IMR-90 (cell line): ENCODE measurements around the gene RNF130. TPM values are rescaled to one million over a fixed set of nuclear protein-coding genes. Genes with fewer than 3 reads are reported as not detected.

Source experiments
- ATAC-seq: fragments of 200-7000 bp; cut with Tn5 transposase; 2 replicates; pipeline ENCODE4 v1.9.1; 2020; ENCODE audit warnings: low read depth, mild to moderate bottlenecking, moderate library complexity
- BruUV-seq: library from RNA; stranded (reverse); fragments of 400-500 nt; replicated peaks from 2 replicates; lab custom pipeline; 2021; lab: Mats Ljungman, UMichigan
- CTCF ChIA-PET: fragments of 300-600 bp; formaldehyde crosslinking; extraction: SDS; loops from one replicate; lab custom pipeline; 2021; ENCODE audit warnings: antibody characterized with exemption; lab: Yijun Ruan, JAX
- POLR2A ChIA-PET: fragments of 300-600 bp; sonication (Branson Sonifier 250); formaldehyde crosslinking; loops from one replicate; lab custom pipeline; 2022; ENCODE audit warnings: antibody characterized with exemption; ENCODE audit not compliant: unreplicated experiment; lab: Charles Lee
- DNase-seq: peaks from one replicate; pipeline ENCODE4 v3.0.0; 2013
- H2AFZ ChIP-seq: replicated peaks from 2 replicates; pipeline ENCODE3; 2013; ENCODE audit warnings: low read length, mild to moderate bottlenecking; ENCODE audit not compliant: poor library complexity
- H2AK5ac ChIP-seq: 2 replicates; pipeline ENCODE4 v1.6.1; 2013; ENCODE audit warnings: low read depth, low read length, inconsistent platforms
- H2AK9ac ChIP-seq: replicated peaks from 2 replicates; pipeline ENCODE3; 2013; ENCODE audit warnings: mild to moderate bottlenecking, low read depth, low read length, moderate library complexity; ENCODE audit not compliant: poor library complexity
- H2BK120ac ChIP-seq: 2 replicates; pipeline ENCODE4 v1.6.1; 2013; ENCODE audit warnings: low read depth, low read length, inconsistent platforms
- H2BK15ac ChIP-seq: 3 replicates; pipeline ENCODE4 v1.6.1; 2013; ENCODE audit warnings: low read depth, low read length, inconsistent platforms
- H2BK20ac ChIP-seq: 2 replicates; pipeline ENCODE4 v1.6.1; 2013; ENCODE audit warnings: low read depth, mild to moderate bottlenecking, inconsistent platforms, low read length, moderate library complexity
- H2BK5ac ChIP-seq: 2 replicates; pipeline ENCODE4 v1.6.1; 2013; ENCODE audit warnings: mild to moderate bottlenecking, low read depth, low read length, inconsistent platforms; ENCODE audit not compliant: poor library complexity, severe bottlenecking
- H3K14ac ChIP-seq: replicated peaks from 2 replicates; pipeline ENCODE4 v1.6.1; 2013; ENCODE audit warnings: low read depth, low read length, inconsistent platforms
- H3K18ac ChIP-seq: 2 replicates; pipeline ENCODE4 v1.6.1; 2013; ENCODE audit warnings: low read depth, low read length, control low read depth
- H3K23ac ChIP-seq: 2 replicates; pipeline ENCODE4 v1.6.1; 2013; ENCODE audit warnings: low read depth, low read length, inconsistent platforms
- H3K27ac ChIP-seq: 2 replicates; pipeline ENCODE4 v1.5.1; 2013; ENCODE audit warnings: mild to moderate bottlenecking, control low read depth, low read length; ENCODE audit not compliant: insufficient read depth
- H3K27me3 ChIP-seq: 2 replicates; pipeline ENCODE4 v1.6.1; 2013; ENCODE audit warnings: low read length; ENCODE audit not compliant: control insufficient read depth, insufficient read depth
- H3K36me3 ChIP-seq: 2 replicates; pipeline ENCODE4 v1.6.1; 2013; ENCODE audit warnings: low read length, mixed read lengths; ENCODE audit not compliant: control insufficient read depth, insufficient read depth
- H3K4ac ChIP-seq: 2 replicates; pipeline ENCODE4 v1.6.1; 2013; ENCODE audit warnings: low read depth, low read length, inconsistent platforms
- H3K4me1 ChIP-seq: 2 replicates; pipeline ENCODE4 v1.6.1; 2013; ENCODE audit warnings: low read length, mixed read lengths; ENCODE audit not compliant: control insufficient read depth, insufficient read depth
- H3K4me2 ChIP-seq: 2 replicates; pipeline ENCODE4 v1.6.1; 2013; ENCODE audit warnings: low read depth, mild to moderate bottlenecking, control low read depth, low read length, moderate library complexity
- H3K4me3 ChIP-seq: 2 replicates; pipeline ENCODE4 v1.5.1; 2013; ENCODE audit warnings: low read depth, mild to moderate bottlenecking, control low read depth, low read length, moderate library complexity; ENCODE audit not compliant: insufficient read depth
- H3K56ac ChIP-seq: 2 replicates; pipeline ENCODE4 v1.6.1; 2013; ENCODE audit warnings: low read length, inconsistent platforms; ENCODE audit not compliant: insufficient read depth; ENCODE audit errors: extremely low read depth
- H3K79me1 ChIP-seq, 2 experiments: 2 replicates each; pipeline ENCODE4 v1.6.1; 2013; ENCODE audit warnings: low read length in 2 of 2, inconsistent platforms in 1 of 2, low read depth in 1 of 2
- H3K9ac ChIP-seq: 2 replicates; pipeline ENCODE4 v1.6.1; 2013; ENCODE audit warnings: low read depth, low read length, control low read depth
- H3K9me1 ChIP-seq: 2 replicates; pipeline ENCODE4 v1.6.1; 2013; ENCODE audit warnings: low read length, inconsistent platforms; ENCODE audit not compliant: insufficient read depth
- H3K9me3 ChIP-seq: 2 replicates; pipeline ENCODE4 v1.6.1; 2013; ENCODE audit warnings: low read length; ENCODE audit not compliant: control insufficient read depth, insufficient read depth
- H4K20me1 ChIP-seq: 2 replicates; pipeline ENCODE4 v1.6.1; 2013; ENCODE audit warnings: low read length, inconsistent platforms; ENCODE audit not compliant: insufficient read depth
- H4K5ac ChIP-seq: 2 replicates; pipeline ENCODE4 v1.6.1; 2013; ENCODE audit warnings: mild to moderate bottlenecking, low read depth, low read length, control low read depth
- H4K8ac ChIP-seq, 2 experiments: 2 replicates each; pipeline ENCODE4 v1.6.1; 2013; ENCODE audit warnings: low read depth in 2 of 2, low read length in 2 of 2, control low read depth in 1 of 2, inconsistent platforms in 1 of 2
- H4K91ac ChIP-seq: 2 replicates; pipeline ENCODE4 v1.6.1; 2013; ENCODE audit warnings: low read depth, low read length, inconsistent platforms; ENCODE audit not compliant: insufficient read depth
- BHLHE40 ChIP-seq: fragments of 150-350 bp; IDR thresholded peaks from 2 replicates; pipeline ENCODE4 v1.6.1; 2016; ENCODE audit warnings: mild to moderate bottlenecking, low read depth, low read length
- CEBPB ChIP-seq: IDR thresholded peaks from 2 replicates; pipeline ENCODE4 v1.6.1; 2012; ENCODE audit warnings: low read depth, low read length, improper control_type of control experiment
- CHD1 ChIP-seq: IDR thresholded peaks from 2 replicates; pipeline ENCODE4 v1.6.1; 2012; ENCODE audit warnings: low read depth, low read length, improper control_type of control experiment
- CTCF ChIP-seq: conservative IDR thresholded peaks from 2 replicates; pipeline ENCODE4 v1.5.1; 2012; ENCODE audit warnings: mild to moderate bottlenecking, low read depth, low read length, improper control_type of control experiment
- FOS ChIP-seq: fragments of 150-350 bp; IDR thresholded peaks from 2 replicates; pipeline ENCODE4 v1.6.1; 2016; ENCODE audit warnings: low read depth, low read length
- MAFK ChIP-seq: IDR thresholded peaks from 2 replicates; pipeline ENCODE4 v1.6.1; 2012; ENCODE audit warnings: low read depth, low read length, improper control_type of control experiment
- MAZ ChIP-seq: IDR thresholded peaks from 2 replicates; pipeline ENCODE4 v1.6.1; 2012; ENCODE audit warnings: low read depth, mild to moderate bottlenecking, low read length, improper control_type of control experiment, moderate library complexity, borderline replicate concordance
- MXI1 ChIP-seq: IDR thresholded peaks from 2 replicates; pipeline ENCODE4 v1.6.1; 2012; ENCODE audit warnings: low read depth, mild to moderate bottlenecking, low read length, moderate library complexity, borderline replicate concordance
- NFE2L2 ChIP-seq: fragments of 150-350 bp; IDR thresholded peaks from 2 replicates; pipeline ENCODE4 v1.6.1; 2016; ENCODE audit warnings: low read depth, mild to moderate bottlenecking, low read length
- RAD21 ChIP-seq: IDR thresholded peaks from 2 replicates; pipeline ENCODE4 v1.6.1; 2012; ENCODE audit warnings: low read length, improper control_type of control experiment
- RCOR1 ChIP-seq: IDR thresholded peaks from 2 replicates; pipeline ENCODE4 v1.6.1; 2012; ENCODE audit warnings: mild to moderate bottlenecking, low read length, improper control_type of control experiment; ENCODE audit not compliant: insufficient replicate concordance
- RFX5 ChIP-seq: IDR thresholded peaks from 2 replicates; pipeline ENCODE4 v1.8.0; 2012; ENCODE audit warnings: low read depth, mild to moderate bottlenecking, low read length, moderate library complexity
- USF2 ChIP-seq: fragments of 150-350 bp; IDR thresholded peaks from 2 replicates; pipeline ENCODE4 v1.6.1; 2017; ENCODE audit warnings: mild to moderate bottlenecking, antibody characterized with exemption, low read length, low read depth
- WGBS, 2 experiments: methylation state at CpG; one replicate each; pipeline versions ENCODE4 v1.1.5 to v1.1.7; 2013; ENCODE audit warnings: missing lambda C conversion rate in 2 of 2; ENCODE audit not compliant: insufficient read length in 1 of 2; ENCODE audit errors: extremely low coverage in 2 of 2; 5-methylcytosine and 5-hydroxymethylcytosine counted together
- dilution Hi-C: fragments of 300-500 bp; cut with HindIII; formaldehyde crosslinking; loops from one replicate; pipeline ENCODE4 v1.14.3; 2018; ENCODE audit warnings: low sequenced_read_pairs; ENCODE audit not compliant: unreplicated experiment
- in situ Hi-C: fragments of 300-500 bp; cut with MboI; formaldehyde crosslinking; loops from 3 replicates; pipeline ENCODE4 v1.14.3; 2019; ENCODE audit warnings: low sequenced_read_pairs, inconsistent platforms, mixed read lengths
- intact Hi-C: fragments of 100-400 bp; cut with micrococcal nuclease; formaldehyde crosslinking; loops from 2 replicates; pipeline ENCODE4 v1.10.0; 2022
- polyA plus RNA-seq, 3 experiments: library from polyadenylated mRNA; depleted of rRNA; stranded (reverse); fragments of >200 nt; gene quantifications; 2 replicates each; pipeline ENCODE4 v1.2.3, GENCODE V29; 2012; ENCODE audit warnings: low replicate concordance in 1 of 3
- total RNA-seq: library from RNA; depleted of rRNA; stranded (reverse); fragments of >200 nt; gene quantifications from 2 replicates; pipeline ENCODE4 v1.2.3, GENCODE V29; 2012

Gene RNF130
- total and polyA plus RNA-seq, 2 of the 4 experiments (the other 2 are of a cell fraction), result 12.9 to 21.7 TPM

DNA sequence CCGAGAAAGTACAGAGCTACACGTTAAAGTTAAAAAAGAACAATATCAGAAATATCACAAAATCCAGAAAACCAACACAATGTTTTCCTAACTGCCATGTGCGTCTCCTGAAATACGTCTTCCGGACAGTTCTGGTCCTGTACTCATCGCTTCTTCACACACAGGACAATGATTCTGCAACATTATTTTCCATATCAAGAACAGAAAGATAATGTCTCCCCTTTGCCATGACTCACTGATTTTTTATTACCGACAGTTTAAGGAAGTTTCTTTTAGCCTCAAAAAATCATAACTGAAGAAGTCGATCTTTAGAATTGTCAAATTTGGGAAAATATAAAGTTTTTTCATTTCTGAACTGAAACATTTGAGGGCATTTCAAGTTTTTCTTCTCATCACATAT lies 166.4 kb downstream of the RNF130 start:
- in situ Hi-C loops (no loop called here), intact Hi-C loops (loop anchor here (5.0 kb wide), 2 partner anchors 103 to 167 kb away; partner anchors contain the start of gene RNF130), dilution Hi-C loops (no loop called here)
- DNase-seq (no peak), ATAC-seq (no peak)
- H3K27ac ChIP-seq, result no peak overlapping the region
- BruUV-seq, result no TSS peak
- CTCF ChIA-PET, result no interaction called here
- H4K20me1 ChIP-seq, result peaks cover 23% of the 10 kb centered on the region
- H2AK5ac ChIP-seq, result no peak overlapping the region
- no peak overlapping the region for H2BK120ac ChIP-seq
- H3K27me3 ChIP-seq, result no peaks in the 10 kb centered on the region
- H3K79me1 ChIP-seq, result peaks cover 34 to 60% of the 10 kb centered on the region in 2 experiments
- H3K9me1 ChIP-seq, result peaks cover 4% of the 10 kb centered on the region; the same call in 1 of the 2 replicates
- H3K9me3 ChIP-seq, result no peaks in the 10 kb centered on the region
- no peak overlapping the region for H4K5ac ChIP-seq
- no peak overlapping the region for H3K9ac ChIP-seq
- no peak overlapping the region for H3K14ac ChIP-seq
- H3K4me1 ChIP-seq, result peaks cover 7% of the 10 kb centered on the region; the same call in 1 of the 2 replicates
- H2BK15ac ChIP-seq, result no peak overlapping the region
- no peak overlapping the region for H2AFZ ChIP-seq
- WGBS, 2 experiments, result 92% methylated on average over 6 of the region's 8 CpGs; no CpG with 5 or more reads in 1 of the 2 experiments
- H3K18ac ChIP-seq, result no peak overlapping the region
- no peak overlapping the region for H3K4ac ChIP-seq
- H3K56ac ChIP-seq, result no peak overlapping the region
- no peak overlapping the region for H4K8ac ChIP-seq
- TF ChIP-seq MXI1 (no peak), MAZ (no peak), FOS (no peak), NFE2L2 (no peak), RCOR1 (no peak), USF2 (no peak), CTCF (no peak), RFX5 (no peak), CEBPB (no peak), RAD21 (no peak), CHD1 (no peak), MAFK (no peak), BHLHE40 (no peak)
- H2BK20ac ChIP-seq, result no peak overlapping the region
- no peak overlapping the region for H2BK5ac ChIP-seq
- H3K23ac ChIP-seq, result no peak overlapping the region
- no peak overlapping the region for H3K4me2 ChIP-seq
- no peak overlapping the region for H3K4me3 ChIP-seq
- no peak overlapping the region for H2AK9ac ChIP-seq
- peaks cover 36% of the 10 kb centered on the region for H3K36me3 ChIP-seq
- POLR2A ChIA-PET, result no interaction called here
- no peak overlapping the region for H4K91ac ChIP-seq
